Dermis microvascular lymphatic vessel endothelial cell (primary cell): Measurements from ENCODE around the gene CEP104. TPM values are rescaled to one million over a fixed set of nuclear protein-coding genes. Genes with fewer than 3 reads are reported as not detected.

Experiments
- DNase-seq, 2 donors: peaks; one replicate each; pipeline versions ENCODE4 v3.0.0 to v3.0.0-alpha.2; 2010; ENCODE audit warnings: low read depth in 2 of 2
- total RNA-seq: library from RNA; depleted of rRNA; stranded (reverse); fragments of >200 nt; gene quantifications from 2 replicates; pipeline ENCODE4 v1.2.1, GENCODE V29; 2014

CEP104 gene
- total RNA-seq, 1 donor from 2014 or later: 12.2 TPM

DNA sequence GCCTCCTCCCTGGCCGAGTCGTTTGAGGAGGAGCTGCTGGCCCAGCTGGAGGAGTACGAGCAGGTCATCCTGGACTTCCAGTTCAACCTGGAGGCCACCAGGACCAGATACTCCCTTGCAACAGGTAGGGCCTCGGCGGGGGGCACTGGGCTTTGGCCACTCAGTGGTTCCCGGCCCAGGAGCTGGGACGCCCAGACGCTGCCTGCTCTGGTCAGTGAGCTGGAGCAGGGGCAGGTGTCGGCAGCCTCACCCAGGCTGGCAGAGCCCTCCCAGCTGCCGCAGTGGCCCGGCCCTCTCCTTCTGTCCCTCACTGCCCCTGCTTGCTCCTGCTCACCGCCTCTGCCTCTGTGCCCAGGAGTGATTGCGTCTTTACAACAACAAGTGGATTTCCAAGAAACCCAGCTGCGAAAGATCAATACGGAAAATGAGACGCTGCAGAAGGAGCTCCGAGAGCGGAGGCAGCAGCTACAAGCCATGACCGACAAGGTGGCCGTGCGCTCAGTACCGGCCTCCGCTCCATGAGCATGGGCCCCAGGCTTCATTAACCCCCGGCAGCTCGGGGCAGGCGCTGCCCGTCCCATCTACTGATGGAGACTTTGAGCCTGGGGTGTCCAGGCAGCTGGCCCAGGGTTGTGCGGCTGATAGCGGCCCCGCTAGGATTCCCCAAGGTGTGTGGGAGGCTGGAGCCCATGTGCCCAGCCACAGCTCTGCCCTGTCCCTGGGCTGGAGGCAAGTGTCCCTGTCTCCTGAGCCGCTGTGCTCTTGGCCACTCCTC is 93.5 kb downstream of the CEP104 start:
- DNase-seq: no peak

GRCh38 chr1:3762873-3763228 is 94.2 kb downstream of the CEP104 start:
- DNase-seq: no peak

- DNase-seq: no peak
Observed at GRCh38 chr1:3762151-3762872, 94.7 kb downstream of the CEP104 start.

Other genes starting within 250 kb of the CEP104 start
- 69.3 and 239 TPM in 2 replicates for gene MEGF6, start 245.7 kb downstream of the CEP104 start, total RNA-seq
- gene TPRG1L, start 232.2 kb downstream of the CEP104 start, total RNA-seq: 20.2 and 40.3 TPM in 2 replicates
- 16.2 and 22.4 TPM in 2 replicates for gene WRAP73, start 207.1 kb downstream of the CEP104 start, total RNA-seq
- gene TP73, start 204.7 kb downstream of the CEP104 start, total RNA-seq: under 0.01 TPM in 1 of 2 replicates, not detected in the other
- not detected in 2 replicates for gene CCDC27, start 104.8 kb downstream of the CEP104 start, total RNA-seq
- 0.39 and 0.51 TPM in 2 replicates for gene SMIM1, start 84.5 kb downstream of the CEP104 start, total RNA-seq
- 20.2 and 24.5 TPM in 2 replicates for gene LRRC47, start 60.7 kb downstream of the CEP104 start, total RNA-seq
- 11.2 and 11.4 TPM in 2 replicates for gene DFFB, start 265 bp upstream of the CEP104 start, total RNA-seq
- 21.4 and 30.2 TPM in 2 replicates for gene C1orf174, start 43.1 kb upstream of the CEP104 start, total RNA-seq